ENCODE data around the gene MATK. TPM values are rescaled to one million over a fixed set of nuclear protein-coding genes. Genes with fewer than 3 reads are reported as not detected.
A peak's percentile ranks its signal among the peaks of the same experiment; 100 is the strongest.

Gene MATK
- total RNA-seq, 2 donors from 2014 or later: 0.78 TPM; not detected in 1

DNA sequence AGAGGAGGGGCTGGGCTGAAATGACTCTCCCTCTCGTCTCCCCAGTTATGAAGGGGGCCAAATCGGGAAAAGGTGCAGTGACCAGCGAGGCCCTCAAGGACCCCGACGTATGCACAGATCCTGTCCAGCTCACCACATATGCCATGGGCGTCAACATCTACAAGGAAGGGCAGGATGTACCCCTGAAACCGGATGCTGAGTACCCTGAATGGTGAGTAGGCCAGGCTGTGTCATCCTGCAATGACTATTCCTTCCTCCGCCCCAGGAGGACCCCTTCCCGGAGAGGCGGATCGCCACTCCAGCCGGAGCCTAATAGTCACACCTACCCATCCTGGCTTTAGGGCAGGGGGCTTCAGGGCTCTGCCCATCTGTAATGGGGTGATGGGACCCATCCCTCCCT lies 21.1 kb downstream of the MATK start:
- DNase-seq (no peak), ATAC-seq (no peak)
- intact Hi-C loops (cut with DNase I): no loop called here
- H3K9me3 ChIP-seq: no peaks in the 10 kb centered on the region
- no peak overlapping the region for H3K4me3 ChIP-seq
- peaks cover 21% of the 10 kb centered on the region for H3K4me1 ChIP-seq
- no peak for TF ChIP-seq POLR2A (IDR thresholded peaks at IDR 0.05)
- TF ChIP-seq, protein P1, sequence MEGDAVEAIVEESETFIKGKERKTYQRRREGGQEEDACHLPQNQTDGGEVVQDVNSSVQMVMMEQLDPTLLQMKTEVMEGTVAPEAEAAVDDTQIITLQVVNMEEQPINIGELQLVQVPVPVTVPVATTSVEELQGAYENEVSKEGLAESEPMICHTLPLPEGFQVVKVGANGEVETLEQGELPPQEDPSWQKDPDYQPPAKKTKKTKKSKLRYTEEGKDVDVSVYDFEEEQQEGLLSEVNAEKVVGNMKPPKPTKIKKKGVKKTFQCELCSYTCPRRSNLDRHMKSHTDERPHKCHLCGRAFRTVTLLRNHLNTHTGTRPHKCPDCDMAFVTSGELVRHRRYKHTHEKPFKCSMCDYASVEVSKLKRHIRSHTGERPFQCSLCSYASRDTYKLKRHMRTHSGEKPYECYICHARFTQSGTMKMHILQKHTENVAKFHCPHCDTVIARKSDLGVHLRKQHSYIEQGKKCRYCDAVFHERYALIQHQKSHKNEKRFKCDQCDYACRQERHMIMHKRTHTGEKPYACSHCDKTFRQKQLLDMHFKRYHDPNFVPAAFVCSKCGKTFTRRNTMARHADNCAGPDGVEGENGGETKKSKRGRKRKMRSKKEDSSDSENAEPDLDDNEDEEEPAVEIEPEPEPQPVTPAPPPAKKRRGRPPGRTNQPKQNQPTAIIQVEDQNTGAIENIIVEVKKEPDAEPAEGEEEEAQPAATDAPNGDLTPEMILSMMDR (IDR thresholded peaks at IDR 0.05): no peak
- 84 to 96% methylated on average over 11 to 12 of the region's 12 CpGs for WGBS, 2 donors
- H3K36me3 ChIP-seq (replicated peaks in 1 of 2; ENCODE audit: insufficient read depth in 1 of 2, low read depth in 2 of 2): peaks cover 0 to 5% of the 10 kb centered on the region in 2 donors
- no peak overlapping the region for H3K27ac ChIP-seq
- no peaks in the 10 kb centered on the region for H3K27me3 ChIP-seq

DNA sequence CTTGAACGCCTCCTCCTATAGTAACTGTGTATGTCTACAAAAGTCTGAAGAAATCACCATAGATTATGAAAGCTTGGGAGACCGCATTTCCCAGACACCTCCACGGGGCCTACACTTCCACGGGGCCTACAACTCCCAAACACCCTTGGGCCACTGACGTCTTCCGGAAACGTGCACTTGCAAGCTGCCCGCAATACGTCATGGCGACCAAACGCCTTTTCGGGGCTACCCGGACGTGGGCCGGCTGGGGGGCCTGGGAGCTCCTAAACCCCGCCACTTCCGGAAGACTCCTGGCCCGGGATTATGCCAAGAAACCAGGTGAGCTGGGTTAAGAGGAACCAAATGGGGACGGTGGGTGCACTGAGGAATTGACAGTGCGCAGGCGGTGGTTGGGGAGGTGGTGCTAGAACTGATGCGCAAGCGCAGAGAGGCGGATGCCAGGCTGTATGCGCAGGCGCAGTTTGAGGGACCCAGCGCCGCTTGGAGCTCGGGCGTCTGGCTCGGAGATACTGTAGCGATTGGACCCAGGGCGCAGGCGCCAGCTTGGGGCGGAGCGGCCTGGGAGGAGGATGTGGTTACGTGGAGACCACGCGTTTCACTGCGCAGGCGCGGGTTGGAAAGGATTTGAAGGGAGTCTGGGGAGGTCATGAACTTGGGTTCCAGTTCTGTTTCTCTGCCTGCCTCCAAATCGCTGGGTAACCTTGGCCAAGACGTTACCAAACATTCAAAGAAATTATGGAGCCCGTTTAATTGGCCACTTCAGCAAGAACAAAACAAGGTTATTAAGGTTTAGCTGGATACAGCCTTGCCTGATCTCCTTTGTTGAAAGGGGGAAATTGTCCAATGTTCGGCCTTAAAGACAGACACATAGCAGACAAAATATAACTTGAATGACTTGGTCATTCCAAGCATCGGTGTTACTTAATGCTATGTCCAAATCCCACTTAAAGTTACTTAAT lies 23.4 kb downstream of the MATK start, which contains the start of gene MRPL54:
MRPL54 (plus strand) TSS at position 182 of the 959 bp plus-strand sequence; CDS start at position 201, 19 bp downstream.
- intact Hi-C loops (cut with DNase I): no loop called here
- WGBS, 2 donors: 2 to 3% methylated on average over 34 to 47 of the region's 47 CpGs
- ATAC-seq: peak; percentile 94
- H3K4me1 ChIP-seq: peaks cover 39% of the 10 kb centered on the region
- H3K36me3 ChIP-seq (replicated peaks in 1 of 2; ENCODE audit: insufficient read depth in 1 of 2, low read depth in 2 of 2): peaks cover 0 to 7% of the 10 kb centered on the region in 2 donors
- peak; percentile 72 to 94 (median 93) for TF ChIP-seq POLR2A (IDR thresholded peaks at IDR 0.05)
- TF ChIP-seq, protein P1 (IDR thresholded peaks at IDR 0.05): peak in 1 of 7 experiments; percentile 10
- peak within 1 kb of the TSS; percentile 94 to 100 (median 98) for H3K27ac ChIP-seq
- peak; percentile 99 to 100 (median 99) for DNase-seq
- H3K4me3 ChIP-seq: peak within 1 kb of the TSS; percentile 96 to 98
- no peaks in the 10 kb centered on the region for H3K27me3 ChIP-seq
- no peaks in the 10 kb centered on the region for H3K9me3 ChIP-seq

DNA sequence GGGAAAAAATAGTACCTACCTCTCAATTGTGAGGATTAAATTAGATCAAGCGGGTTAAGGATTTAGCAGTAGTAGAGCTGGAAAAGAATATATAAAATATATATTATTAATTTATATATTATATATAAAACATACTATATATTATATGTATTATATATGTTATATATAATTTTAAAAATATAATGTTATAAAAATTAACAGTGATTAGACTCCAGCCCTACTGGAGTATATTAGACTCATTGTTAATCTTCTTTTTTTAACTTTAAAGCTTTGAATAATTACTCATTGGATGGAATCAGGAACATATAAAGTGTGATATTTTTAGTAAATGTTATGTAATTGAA lies 24.1 kb downstream of the MATK start:
- peak overlapping the region; percentile 94 to 100 (median 98) for H3K27ac ChIP-seq

DNA sequence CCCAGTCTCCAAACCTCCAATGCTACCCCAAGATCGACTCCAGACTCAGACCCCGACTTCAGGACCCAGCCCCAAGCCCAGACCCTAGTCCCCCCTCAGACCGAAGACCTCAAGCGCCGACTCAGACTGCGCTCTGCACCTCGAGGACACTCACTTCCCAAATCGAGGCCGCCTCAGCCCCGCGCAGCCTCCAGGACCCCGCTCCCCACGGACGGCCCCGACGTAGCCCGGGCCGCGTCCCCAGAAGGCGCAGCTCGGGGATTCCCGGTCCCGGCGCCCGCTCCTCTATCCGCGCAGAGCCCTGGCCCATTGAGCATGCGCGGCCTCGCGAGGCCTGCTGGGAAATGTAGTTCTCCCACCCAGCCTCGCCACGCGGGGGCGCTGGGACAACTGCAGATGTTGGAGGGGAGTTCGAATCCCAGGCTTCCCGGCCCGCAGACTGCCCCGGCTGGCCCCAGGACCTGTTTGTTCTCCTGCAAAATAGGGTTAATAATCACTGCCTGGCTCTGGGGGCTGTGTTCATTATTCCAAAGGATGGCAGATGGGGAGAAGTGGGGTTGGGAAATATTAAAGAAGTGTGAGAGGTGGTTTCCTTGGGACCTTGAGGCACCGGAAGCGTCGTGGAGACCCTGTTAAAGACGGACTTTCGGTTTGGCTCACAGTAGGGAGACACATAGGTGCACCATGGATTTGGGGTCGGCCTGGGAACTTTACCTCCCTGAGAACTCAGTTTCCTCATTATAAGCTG lies 24.6 kb downstream of the MATK start, which contains the start of gene APBA3:
APBA3 (minus strand) TSS at position 311 of the 748 bp plus-strand sequence. CDS start 1,428 bp downstream, outside the sequence.
- peak in 2 of 3 donors; percentile 74 to 79 for TF ChIP-seq POLR2A (IDR thresholded peaks at IDR 0.05)
- TF ChIP-seq, protein P1 (IDR thresholded peaks at IDR 0.05): peak; percentile 49 to 78 (median 69)
- Histone ChIP-seq H3K27me3 (no peaks in the 10 kb centered on the region), H3K9me3 (no peaks in the 10 kb centered on the region), H3K36me3 (replicated peaks in 1 of 2; ENCODE audit: insufficient read depth in 1 of 2, low read depth in 2 of 2) (peaks cover 0 to 6% of the 10 kb centered on the region in 2 donors), H3K27ac (peak within 1 kb of the TSS; percentile 94 to 100 (median 98)), H3K4me1 (peaks cover 39% of the 10 kb centered on the region), H3K4me3 (peak within 1 kb of the TSS; percentile 96 to 98)
- 4 to 12% methylated on average over 9 to 39 of the region's 45 CpGs for WGBS, 2 donors
- peak; percentile 48 for ATAC-seq
- intact Hi-C loops (cut with DNase I): no loop called here
- DNase-seq: peak; percentile 92 to 95 (median 94)

More for the DNA sequence above, 24.1 kb downstream of the MATK start:
- no peak for TF ChIP-seq POLR2A (IDR thresholded peaks at IDR 0.05)
- TF ChIP-seq, protein P1 (IDR thresholded peaks at IDR 0.05): no peak
- no peaks in the 10 kb centered on the region for H3K9me3 ChIP-seq
- H3K4me1 ChIP-seq: peaks cover 39% of the 10 kb centered on the region
- intact Hi-C loops (cut with DNase I): no loop called here
- DNase-seq (no peak), ATAC-seq (no peak)
- H3K4me3 ChIP-seq: no peak overlapping the region
- WGBS, 2 donors: 67% methylated on average over 1 of the region's 1 CpG
- peaks cover 0 to 7% of the 10 kb centered on the region in 2 donors for H3K36me3 ChIP-seq (replicated peaks in 1 of 2; ENCODE audit: insufficient read depth in 1 of 2, low read depth in 2 of 2)
- no peaks in the 10 kb centered on the region for H3K27me3 ChIP-seq

Measured in body of pancreas (tissue), 4 donors.